Caco-2 (cell line): ENCODE data around the gene MAD1L1. TPM values are rescaled to one million over a fixed set of nuclear protein-coding genes. Genes with fewer than 3 reads are reported as not detected.

Source experiments
- BruUV-seq: library from RNA; stranded (reverse); fragments of 400-500 nt; replicated peaks from 2 replicates; lab custom pipeline; 2021; lab: Mats Ljungman, UMichigan
- CTCF ChIA-PET: fragments of 300-600 bp; sonication (Branson Sonifier 250); formaldehyde crosslinking; loops from one replicate; lab custom pipeline; 2022; ENCODE audit warnings: antibody characterized with exemption; lab: Charles Lee
- POLR2A ChIA-PET: fragments of 300-600 bp; sonication (Branson Sonifier 250); formaldehyde crosslinking; loops from one replicate; lab custom pipeline; 2022; ENCODE audit warnings: antibody characterized with exemption; lab: Charles Lee
- DNase-seq, 2 experiments: peaks; one replicate each; pipeline versions ENCODE4 v3.0.0 to v3.0.0-alpha.2; 2020 to 2022
- H3K27me3 ChIP-seq: replicated peaks from 2 replicates; pipeline ENCODE4 v1.6.0; 2011; ENCODE audit warnings: low read length; ENCODE audit not compliant: control insufficient read depth, insufficient read depth
- H3K36me3 ChIP-seq: 2 replicates; pipeline ENCODE4 v1.5.1; 2011; ENCODE audit warnings: low read length; ENCODE audit not compliant: control insufficient read depth, insufficient read depth
- H3K4me1 ChIP-seq: fragments of 250-450 bp; sonication (Bioruptor Pico); 2 replicates; pipeline ENCODE4 v1.5.1; 2020; ENCODE audit warnings: mild to moderate bottlenecking
- H3K4me3 ChIP-seq: 2 replicates; pipeline ENCODE4 v1.5.1; 2011; ENCODE audit warnings: low read depth, mild to moderate bottlenecking, control low read depth, low read length
- H3K9me3 ChIP-seq: fragments of 250-450 bp; sonication (Bioruptor Pico); 2 replicates; pipeline ENCODE4 v1.5.1; 2020; ENCODE audit warnings: mild to moderate bottlenecking, moderate library complexity
- H3K27ac Mint-ChIP-seq: one replicate; pipeline ENCODE4 v1.8.0; 2022; ENCODE audit warnings: mixed read lengths; ENCODE audit not compliant: unreplicated experiment
- H3K27me3 Mint-ChIP-seq: one replicate; pipeline ENCODE4 v1.8.0; 2022; ENCODE audit warnings: mixed read lengths; ENCODE audit not compliant: insufficient read depth, unreplicated experiment
- H3K36me3 Mint-ChIP-seq: one replicate; pipeline ENCODE4 v1.8.0; 2022; ENCODE audit warnings: mild to moderate bottlenecking, mixed read lengths; ENCODE audit not compliant: insufficient read depth, unreplicated experiment
- H3K4me1 Mint-ChIP-seq: one replicate; pipeline ENCODE4 v1.8.0; 2022; ENCODE audit warnings: low read depth, mixed read lengths; ENCODE audit not compliant: unreplicated experiment
- H3K4me3 Mint-ChIP-seq: one replicate; pipeline ENCODE4 v1.8.0; 2022; ENCODE audit warnings: mild to moderate bottlenecking, moderate library complexity, mixed read lengths; ENCODE audit not compliant: unreplicated experiment
- H3K9me3 Mint-ChIP-seq: one replicate; pipeline ENCODE4 v1.8.0; 2022; ENCODE audit warnings: mixed read lengths; ENCODE audit not compliant: unreplicated experiment
- intact Hi-C: fragments of 100-400 bp; cut with micrococcal nuclease; formaldehyde crosslinking; loops from one replicate; pipeline ENCODE4 v1.10.0; 2022; ENCODE audit not compliant: unreplicated experiment
- total RNA-seq: library from RNA; stranded (reverse); gene quantifications from 2 replicates; pipeline ENCODE4 v1.2.3, GENCODE V29; 2022
- TF ChIP-seq, protein P1 (sequence below), 2 experiments: fragments of 200-600 bp in 1 of 2; IDR thresholded peaks; 1 replicate in 1 of 2; 2 replicates in 1 of 2; pipeline versions ENCODE4 v1.5.1 to v1.8.0; 2011 to 2022; ENCODE audit warnings: antibody characterized with exemption in 1 of 2, control low read depth in 1 of 2, inconsistent platforms in 1 of 2, low read depth in 1 of 2, low read length in 1 of 2, mild to moderate bottlenecking in 1 of 2, moderate library complexity in 1 of 2; ENCODE audit not compliant: insufficient read depth in 1 of 2, severe bottlenecking in 1 of 2, unreplicated experiment in 1 of 2

The MAD1L1 gene
- total RNA-seq, 1 experiment from 2014 or later: 58.6 TPM

DNA sequence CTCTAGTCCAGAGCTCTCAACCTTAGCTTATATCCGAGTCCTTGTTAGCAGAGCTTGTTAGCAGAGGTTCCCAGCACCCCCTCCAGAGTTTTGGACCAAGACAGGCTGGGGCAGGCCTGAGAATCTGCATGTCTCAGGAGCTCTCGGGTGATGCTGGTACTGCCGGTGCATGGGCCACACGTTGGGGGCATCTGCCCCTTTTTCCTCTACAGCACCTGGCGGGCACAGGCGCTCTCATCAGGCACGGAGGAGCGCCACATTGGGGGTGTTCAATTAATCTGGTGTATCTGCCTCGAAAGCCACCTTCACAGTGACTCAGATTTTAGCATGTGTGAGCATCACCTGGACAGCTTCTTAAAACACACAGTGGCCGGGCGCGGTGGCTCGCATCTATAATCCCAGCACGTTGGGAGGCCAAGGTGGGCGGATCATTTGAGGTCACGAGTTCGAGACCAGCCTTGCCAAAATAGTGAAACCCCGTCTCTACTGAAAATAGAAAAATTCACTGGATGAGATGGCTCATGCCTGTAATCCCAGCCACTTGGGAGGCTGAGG is 445.0 kb downstream of the MAD1L1 start:
- intact Hi-C loops: no loop called here
- Histone ChIP-seq H3K9me3 (no peaks in the 10 kb centered on the region), H3K36me3 (no peaks in the 10 kb centered on the region), H3K27me3 (no peaks in the 10 kb centered on the region), H3K4me1 (no peaks in the 10 kb centered on the region), H3K4me3 (no peak overlapping the region)
- Mint-ChIP-seq H3K4me3 (no peak overlapping the region), H3K27ac (no peak overlapping the region), H3K9me3 (peaks cover 24% of the 10 kb centered on the region), H3K27me3 (no peaks in the 10 kb centered on the region), H3K36me3 (peaks cover 11% of the 10 kb centered on the region), H3K4me1 (no peaks in the 10 kb centered on the region)
- TF ChIP-seq, protein P1, sequence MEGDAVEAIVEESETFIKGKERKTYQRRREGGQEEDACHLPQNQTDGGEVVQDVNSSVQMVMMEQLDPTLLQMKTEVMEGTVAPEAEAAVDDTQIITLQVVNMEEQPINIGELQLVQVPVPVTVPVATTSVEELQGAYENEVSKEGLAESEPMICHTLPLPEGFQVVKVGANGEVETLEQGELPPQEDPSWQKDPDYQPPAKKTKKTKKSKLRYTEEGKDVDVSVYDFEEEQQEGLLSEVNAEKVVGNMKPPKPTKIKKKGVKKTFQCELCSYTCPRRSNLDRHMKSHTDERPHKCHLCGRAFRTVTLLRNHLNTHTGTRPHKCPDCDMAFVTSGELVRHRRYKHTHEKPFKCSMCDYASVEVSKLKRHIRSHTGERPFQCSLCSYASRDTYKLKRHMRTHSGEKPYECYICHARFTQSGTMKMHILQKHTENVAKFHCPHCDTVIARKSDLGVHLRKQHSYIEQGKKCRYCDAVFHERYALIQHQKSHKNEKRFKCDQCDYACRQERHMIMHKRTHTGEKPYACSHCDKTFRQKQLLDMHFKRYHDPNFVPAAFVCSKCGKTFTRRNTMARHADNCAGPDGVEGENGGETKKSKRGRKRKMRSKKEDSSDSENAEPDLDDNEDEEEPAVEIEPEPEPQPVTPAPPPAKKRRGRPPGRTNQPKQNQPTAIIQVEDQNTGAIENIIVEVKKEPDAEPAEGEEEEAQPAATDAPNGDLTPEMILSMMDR (IDR thresholded peaks at IDR 0.05; ENCODE audit: insufficient read depth in 1 of 2, low read depth in 1 of 2, low read length in 1 of 2, severe bottlenecking in 1 of 2, unreplicated experiment in 1 of 2): no peak
- POLR2A ChIA-PET: no interaction called here
- CTCF ChIA-PET: no interaction called here
- DNase-seq: peak in 1 of 2 experiments; percentile 17
- no TSS peak for BruUV-seq

- BruUV-seq: no TSS peak
- no peaks in the 10 kb centered on the region for H3K36me3 ChIP-seq
- POLR2A ChIA-PET: no interaction called here
- Mint-ChIP-seq H3K4me3 (no peak overlapping the region), H3K36me3 (peaks cover 11% of the 10 kb centered on the region), H3K27me3 (no peaks in the 10 kb centered on the region), H3K27ac (no peak overlapping the region), H3K4me1 (no peaks in the 10 kb centered on the region), H3K9me3 (peaks cover 24% of the 10 kb centered on the region)
- intact Hi-C loops: no loop called here
- peak in 1 of 2 experiments; percentile 21 for DNase-seq
- no peaks in the 10 kb centered on the region for H3K4me1 ChIP-seq
- CTCF ChIA-PET: no interaction called here
- H3K9me3 ChIP-seq: no peaks in the 10 kb centered on the region
- no peaks in the 10 kb centered on the region for H3K27me3 ChIP-seq
- no peak overlapping the region for H3K4me3 ChIP-seq
- TF ChIP-seq, protein P1 (IDR thresholded peaks at IDR 0.05; ENCODE audit: insufficient read depth in 1 of 2, low read depth in 1 of 2, low read length in 1 of 2, severe bottlenecking in 1 of 2, unreplicated experiment in 1 of 2): no peak
These were observed 445.5 kb downstream of the MAD1L1 start for GRCh38 chr7:1787241-1787640.

DNA sequence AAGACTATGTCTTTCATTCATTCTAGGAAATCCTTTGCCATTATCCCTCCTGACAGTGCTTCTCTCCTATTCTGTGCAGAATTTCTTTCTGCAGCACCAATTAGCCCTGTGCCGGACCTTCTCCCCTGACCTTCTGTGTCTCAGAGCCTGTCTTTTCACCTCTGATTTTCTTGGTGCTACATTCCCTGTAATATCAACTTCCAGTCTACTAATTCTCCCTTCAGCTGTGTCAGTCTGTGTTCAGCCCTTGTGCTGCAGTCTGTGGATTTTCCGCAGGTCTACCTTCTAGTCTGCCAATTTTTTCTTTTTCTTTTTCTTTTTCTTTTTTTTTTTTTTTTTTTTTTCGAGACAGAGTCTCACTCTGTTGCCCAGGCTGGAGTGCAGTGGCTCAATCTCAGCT is 446.9 kb downstream of the MAD1L1 start:
- CTCF ChIA-PET: no interaction called here

More for the DNA sequence above, 446.9 kb downstream of the MAD1L1 start:
- intact Hi-C loops: no loop called here
- Mint-ChIP-seq H3K9me3 (peaks cover 24% of the 10 kb centered on the region), H3K4me1 (no peaks in the 10 kb centered on the region), H3K4me3 (no peak overlapping the region), H3K36me3 (peaks cover 11% of the 10 kb centered on the region), H3K27me3 (no peaks in the 10 kb centered on the region), H3K27ac (no peak overlapping the region)
- no peak for DNase-seq
- Histone ChIP-seq H3K9me3 (no peaks in the 10 kb centered on the region), H3K4me1 (no peaks in the 10 kb centered on the region), H3K27me3 (no peaks in the 10 kb centered on the region), H3K36me3 (no peaks in the 10 kb centered on the region), H3K4me3 (no peak overlapping the region)
- no TSS peak for BruUV-seq
- TF ChIP-seq, protein P1 (IDR thresholded peaks at IDR 0.05; ENCODE audit: insufficient read depth in 1 of 2, low read depth in 1 of 2, low read length in 1 of 2, severe bottlenecking in 1 of 2, unreplicated experiment in 1 of 2): no peak
- POLR2A ChIA-PET: no interaction called here
